Nucleus accumbens (tissue), 56 donors: ENCODE data around the gene KLK6.
A peak's percentile ranks its signal among the peaks of the same experiment; 100 is the strongest.

Source experiments
- DNase-seq, 56 donors: peaks; one replicate each; lab custom pipeline; 2025; lab: John Stamatoyannopoulos, UW

KLK6 gene

GRCh38 chr19:50969413-50969760, at the start of gene KLK6:
KLK6 (minus strand) TSS chr19:50969591; CDS start chr19:50968104, 1,487 bp downstream.
- peak in 54 of 56 donors; percentile 17 to 93 (median 81) for DNase-seq

- DNase-seq: peak in 1 of 56 donors; percentile 27
Measured at GRCh38 chr19:51018745-51019543, 49.6 kb upstream of the KLK6 start.

- DNase-seq: peak in 46 of 56 donors; percentile 5 to 84 (median 38)
Measured at GRCh38 chr19:51016798-51017683, 47.6 kb upstream of the KLK6 start.

GRCh38 chr19:51015691-51016267, 46.4 kb upstream of the KLK6 start:
- DNase-seq: no peak

- no peak for DNase-seq
Measured at GRCh38 chr19:51014242-51014641, 44.9 kb upstream of the KLK6 start.

GRCh38 chr19:51012661-51013190, 43.3 kb upstream of the KLK6 start:
- no peak for DNase-seq

GRCh38 chr19:51010066-51010795, 40.8 kb upstream of the KLK6 start:
- no peak for DNase-seq

- no peak for DNase-seq
Measured at GRCh38 chr19:51009061-51009891, 39.9 kb upstream of the KLK6 start.

- no peak for DNase-seq
Measured at GRCh38 chr19:51007488-51007887, 38.1 kb upstream of the KLK6 start.

- no peak for DNase-seq
Measured at GRCh38 chr19:51006406-51006805, 37.0 kb upstream of the KLK6 start.

GRCh38 chr19:51005248-51005647, 35.9 kb upstream of the KLK6 start:
- DNase-seq: no peak

- DNase-seq: no peak
Measured at GRCh38 chr19:51003316-51003715, 33.9 kb upstream of the KLK6 start.

GRCh38 chr19:51002542-51003311, 33.3 kb upstream of the KLK6 start:
- peak in 3 of 56 donors; percentile 32 to 54 (median 36) for DNase-seq

- DNase-seq: no peak
Measured at GRCh38 chr19:51002089-51002532, 32.7 kb upstream of the KLK6 start.

GRCh38 chr19:51001515-51001914, 32.1 kb upstream of the KLK6 start, which contains the start of gene KLK8:
KLK8 (minus strand) TSS chr19:51001604; CDS start chr19:51001167, 437 bp downstream.
- DNase-seq: no peak

GRCh38 chr19:51000981-51001380, 31.6 kb upstream of the KLK6 start:
- no peak for DNase-seq

- DNase-seq: no peak
Measured at GRCh38 chr19:51000426-51000825, 31.0 kb upstream of the KLK6 start.

GRCh38 chr19:50998686-50999085, 29.3 kb upstream of the KLK6 start:
- DNase-seq: no peak
